Right ventricle myocardium superior (tissue), 1 donor: ENCODE measurements around the gene RCOR2. TPM values are rescaled to one million over a fixed set of nuclear protein-coding genes. Genes with fewer than 3 reads are reported as not detected.
"Not testable (repeated sequence)": the region's sequence is repeated elsewhere in the genome, so short reads cannot be mapped to it uniquely, and the experiment has no call there.

Experiments used
- ATAC-seq: fragments of 200-7000 bp; cut with Tn5 transposase; one replicate; pipeline ENCODE4 v1.9.1; 2020; ENCODE audit warnings: mild to moderate bottlenecking; ENCODE audit not compliant: poor library complexity
- DNase-seq: peaks from one replicate; pipeline ENCODE4 v3.0.0-alpha.2; 2020
- intact Hi-C: fragments of 100-400 bp; cut with DNase I; formaldehyde crosslinking; loops from one replicate; pipeline ENCODE4 v1.11.2; 2022
- total RNA-seq: library from RNA; stranded (reverse); fragmentation: NEBNext Ultra II Directional; extraction: Animal tissue kit (Norgen Biotek cat#: 25700); gene quantifications from one replicate; pipeline ENCODE4 v1.2.1, GENCODE V29; 2021
- donor health status: DM: no; HTN: yes; CAD: no; lungs with severe emphysema.

RCOR2 gene
- total RNA-seq, 1 donor from 2014 or later = 9.9 TPM

DNA sequence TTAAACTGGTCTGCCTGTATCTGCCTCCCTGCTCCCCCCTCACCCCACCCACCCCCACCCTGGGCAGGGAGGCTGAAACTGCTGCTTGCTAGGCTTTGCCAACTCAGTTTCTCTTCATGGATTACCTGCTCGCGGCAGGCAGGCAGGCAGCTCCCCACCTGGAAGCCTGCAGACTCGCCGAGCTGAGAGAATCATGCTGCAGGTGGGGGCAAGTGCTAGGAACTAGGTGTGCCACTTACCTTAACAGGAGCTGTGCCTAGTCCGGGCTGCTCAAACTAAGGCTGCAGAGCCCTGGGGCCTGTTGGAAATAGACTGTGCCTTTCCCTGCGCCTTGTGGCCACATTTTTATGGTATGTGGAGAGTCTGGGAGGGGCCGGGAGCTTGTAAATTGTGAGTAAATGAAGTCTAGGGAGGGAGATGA is 47.8 kb downstream of the RCOR2 start:
- ATAC-seq (no peak), DNase-seq (no peak)
- intact Hi-C loops = no loop called here

GRCh38 chr11:63868399-63869064 is 48.4 kb downstream of the RCOR2 start:
- intact Hi-C loops = no loop called here
- ATAC-seq (no peak), DNase-seq (no peak)

DNA sequence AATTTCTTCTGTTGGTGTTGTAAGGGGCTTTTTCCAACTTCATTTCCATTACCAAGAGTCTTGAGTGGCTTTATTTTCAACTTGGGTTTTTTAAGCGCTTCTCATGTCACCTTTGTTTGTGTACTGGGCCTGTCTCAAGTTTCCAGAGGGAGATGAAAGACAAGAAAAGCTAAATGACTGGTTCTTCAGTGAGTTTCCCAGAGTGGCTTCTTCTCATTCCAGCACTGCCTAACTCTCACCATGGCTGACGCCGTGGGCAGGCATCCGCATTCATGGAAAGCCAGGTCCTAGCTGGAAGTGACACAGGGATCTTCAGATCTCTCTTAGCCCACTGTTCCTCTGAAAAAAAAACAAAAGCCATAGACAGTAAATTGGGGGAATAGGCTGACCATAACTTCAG is 49.5 kb downstream of the RCOR2 start:
- intact Hi-C loops = no loop called here

GRCh38 chr11:63866211-63866610 is 50.8 kb downstream of the RCOR2 start:
- intact Hi-C loops = no loop called here
- ATAC-seq (no peak), DNase-seq (peak; percentile 62)

More for the DNA sequence above, 49.5 kb downstream of the RCOR2 start:
- ATAC-seq (no peak), DNase-seq (no peak)

DNA sequence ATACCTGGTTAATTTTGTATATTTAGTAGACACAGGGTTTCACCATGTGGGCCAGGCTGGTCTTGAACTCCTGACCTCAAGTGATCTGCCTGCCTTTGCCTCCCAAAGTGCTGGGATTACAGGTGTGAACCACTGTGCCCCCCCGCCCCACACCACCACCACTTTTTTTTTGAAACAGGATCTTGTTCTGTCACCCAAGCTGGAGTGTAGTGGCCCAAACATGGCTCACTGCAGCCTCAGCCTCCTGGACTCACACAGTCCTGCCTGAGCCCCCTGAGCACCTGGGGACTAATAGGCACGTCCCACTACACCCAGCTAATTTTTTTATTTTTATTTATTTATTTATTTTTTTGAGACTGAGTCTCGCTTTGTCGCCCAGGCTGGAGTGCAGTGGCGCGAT is 53.3 kb downstream of the RCOR2 start:
- intact Hi-C loops = not testable (repeated sequence)

GRCh38 chr11:63862923-63863322 is 54.0 kb downstream of the RCOR2 start:
- ATAC-seq (no peak), DNase-seq (no peak)
- intact Hi-C loops = no loop called here

More for the DNA sequence above, 53.3 kb downstream of the RCOR2 start:
- not testable (repeated sequence) for DNase-seq, ATAC-seq

Other genes starting within 250 kb of the RCOR2 start
- 12.8 TPM for gene ATL3, start 245.8 kb downstream of the RCOR2 start, total RNA-seq
- gene RTN3, start 235.7 kb downstream of the RCOR2 start, total RNA-seq = 41.2 TPM
- 12.5 TPM for gene ZFTA, start 148.4 kb downstream of the RCOR2 start, total RNA-seq
- gene SPINDOC, start 103.7 kb downstream of the RCOR2 start, total RNA-seq = 11.3 TPM
- 35.8 TPM for gene MARK2, start 78.1 kb downstream of the RCOR2 start, total RNA-seq
- gene NAA40, start 21.8 kb upstream of the RCOR2 start, total RNA-seq = 20.9 TPM
- 1,182 TPM for gene COX8A, start 57.5 kb upstream of the RCOR2 start, total RNA-seq
- gene OTUB1, start 69.3 kb upstream of the RCOR2 start, total RNA-seq = 52.2 TPM
- 0.35 TPM for gene FLRT1, start 118.8 kb upstream of the RCOR2 start, total RNA-seq
- 124 TPM for gene MACROD1, start 248.9 kb upstream of the RCOR2 start, total RNA-seq